ENCODE measurements around the gene CFAP97D2. TPM values are rescaled to one million over a fixed set of nuclear protein-coding genes. Genes with fewer than 3 reads are reported as not detected.

Gene CFAP97D2
- total and polyA plus RNA-seq, 2 of the 13 experiments (the other 11 are each of a cell fraction or from before 2014, with no cell fraction given), result not detected

GRCh38 chr13:114259974-114260373 lies 80.9 kb downstream of the CFAP97D2 start:
- DNase-seq (ENCODE audit: low spot score) (no peak), ATAC-seq (no peak), FAIRE-seq (no peak)
- no peak for TF ChIP-seq TP53 (CRISPR knock-in tag; conservative IDR thresholded peaks at IDR 0.05)
- no peak for TF ChIP-seq HNF1B (CRISPR knock-in tag; IDR thresholded peaks at IDR 0.05)
- TF ChIP-seq ZNF546 (CRISPR knock-in tag; conservative IDR thresholded peaks at IDR 0.05), result no peak
- TF ChIP-seq THAP7 (CRISPR knock-in tag; IDR thresholded peaks at IDR 0.05), result no peak
- TF ChIP-seq YEATS2 (CRISPR knock-in tag; IDR thresholded peaks at IDR 0.05; ENCODE audit: borderline replicate concordance), result no peak
- TF ChIP-seq ZNF501 (CRISPR knock-in tag; IDR thresholded peaks at IDR 0.05), result no peak
- TF ChIP-seq KAT7 (CRISPR knock-in tag; IDR thresholded peaks at IDR 0.05; ENCODE audit: borderline replicate concordance), result no peak
- no peak for TF ChIP-seq ZNF496 (CRISPR knock-in tag; IDR thresholded peaks at IDR 0.05; ENCODE audit: insufficient replicate concordance)
- no peak for TF ChIP-seq FOXP1 (IDR thresholded peaks at IDR 0.05)
- TF ChIP-seq FOXP1 (CRISPR knock-in tag; IDR thresholded peaks at IDR 0.05), result no peak
- in situ Hi-C loops (cut with HindIII; ENCODE audit: extremely low pct_ligation_motif_present, low pct_unique_long_range_greater_than_20kb), result no loop called here
- POLR2A ChIA-PET, result no interaction called here
- Histone ChIP-seq H3K27me3 (ENCODE audit: control insufficient read depth in 1 of 2, insufficient read depth in 2 of 2, low read length in 2 of 2) (no peaks in the 10 kb centered on the region), H3K4me1 (ENCODE audit: insufficient read depth, low read length) (no peaks in the 10 kb centered on the region), H3K4me3 (replicated peaks in 1 of 3; ENCODE audit: insufficient read depth in 1 of 3, low read depth in 2 of 3, low read length in 3 of 3) (no peak overlapping the region), H3K9ac (ENCODE audit: insufficient read depth, low read depth, low read length) (no peak overlapping the region), H3K79me2 (ENCODE audit: insufficient read depth, low read length) (no peaks in the 10 kb centered on the region), H3K36me3 (replicated peaks in 1 of 2; ENCODE audit: control insufficient read depth in 1 of 2, insufficient read depth in 2 of 2, low read length in 2 of 2) (peaks cover 30 to 83% of the 10 kb centered on the region in 2 experiments), H4K20me1 (ENCODE audit: insufficient read depth, low read length) (no peaks in the 10 kb centered on the region), H3K4me2 (ENCODE audit: low read depth, low read length) (no peak overlapping the region), H3K9me3 (ENCODE audit: low read length) (no peaks in the 10 kb centered on the region), H2AFZ (ENCODE audit: low read length) (no peak overlapping the region), H3K27ac (ENCODE audit: extremely low read length, insufficient read depth, low read length) (no peak overlapping the region)
- no TSS peak for BruUV-seq (replicated peaks)
- WGBS (ENCODE audit: low lambda C conversion rate), result 98% methylated on average over 4 of the region's 4 CpGs
- CTCF ChIA-PET (ENCODE audit: low intra/inter-chr PET ratio, low total read pairs), result no interaction called here
- intact Hi-C loops (cut with micrococcal nuclease; ENCODE audit: unreplicated experiment), result no loop called here

All from HepG2 (cell line).